Trophoblast cell (in vitro differentiated cells and primary cell): ENCODE measurements around the gene TNFSF13. TPM values are rescaled to one million over a fixed set of nuclear protein-coding genes. Genes with fewer than 3 reads are reported as not detected.

Experiments used
- DNase-seq, 2 donors: peaks; one replicate each; pipeline ENCODE4 v3.0.0-alpha.2; 2016
- H2AFZ ChIP-seq: 2 replicates; pipeline ENCODE4 v1.6.1; 2013; ENCODE audit warnings: low read length, moderate library complexity, mild to moderate bottlenecking; ENCODE audit not compliant: insufficient read depth, poor library complexity
- H2AK5ac ChIP-seq: 2 replicates; pipeline ENCODE4 v1.6.1; 2013; ENCODE audit warnings: mild to moderate bottlenecking, low read length
- H2BK120ac ChIP-seq: 2 replicates; pipeline ENCODE4 v1.6.1; 2013; ENCODE audit warnings: low read length, mild to moderate bottlenecking, moderate library complexity; ENCODE audit not compliant: insufficient read depth, poor library complexity
- H2BK12ac ChIP-seq: 2 replicates; pipeline ENCODE4 v1.6.1; 2013; ENCODE audit warnings: mild to moderate bottlenecking, low read length, moderate library complexity
- H2BK5ac ChIP-seq: 2 replicates; pipeline ENCODE4 v1.6.1; 2013; ENCODE audit warnings: low read length, low read depth, moderate library complexity, mild to moderate bottlenecking; ENCODE audit not compliant: poor library complexity
- H3K14ac ChIP-seq: 2 replicates; pipeline ENCODE4 v1.6.1; 2013; ENCODE audit warnings: mild to moderate bottlenecking, low read length
- H3K18ac ChIP-seq: 2 replicates; pipeline ENCODE4 v1.6.1; 2013; ENCODE audit warnings: mild to moderate bottlenecking, low read length
- H3K23ac ChIP-seq: 2 replicates; pipeline ENCODE4 v1.6.1; 2013; ENCODE audit warnings: low read length
- H3K27ac ChIP-seq: 2 replicates; pipeline ENCODE4 v1.5.1; 2013; ENCODE audit warnings: low read depth, mild to moderate bottlenecking, inconsistent platforms, low read length, moderate library complexity
- H3K27me3 ChIP-seq: 2 replicates; pipeline ENCODE4 v1.6.1; 2013; ENCODE audit warnings: inconsistent platforms, mild to moderate bottlenecking, low read length, moderate library complexity; ENCODE audit not compliant: insufficient read depth
- H3K36me3 ChIP-seq, 2 experiments: 1 replicate in 1 of 2; 2 replicates in 1 of 2; pipeline ENCODE4 v1.6.1; 2013; ENCODE audit warnings: low read length in 2 of 2, mild to moderate bottlenecking in 2 of 2, moderate library complexity in 1 of 2; ENCODE audit not compliant: insufficient read depth in 2 of 2, control insufficient read depth in 1 of 2
- H3K4ac ChIP-seq: 2 replicates; pipeline ENCODE4 v1.6.1; 2013; ENCODE audit warnings: low read depth, mild to moderate bottlenecking, low read length, moderate library complexity
- H3K4me1 ChIP-seq, 2 experiments: 1 replicate in 1 of 2; 2 replicates in 1 of 2; pipeline ENCODE4 v1.6.1; 2013; ENCODE audit warnings: low read length in 2 of 2, mild to moderate bottlenecking in 2 of 2, moderate library complexity in 1 of 2; ENCODE audit not compliant: insufficient read depth in 2 of 2, control insufficient read depth in 1 of 2
- H3K4me2 ChIP-seq: 2 replicates; pipeline ENCODE4 v1.6.1; 2013; ENCODE audit warnings: inconsistent platforms, mild to moderate bottlenecking, low read length, moderate library complexity
- H3K4me3 ChIP-seq: 2 replicates; pipeline ENCODE4 v1.5.1; 2013; ENCODE audit warnings: mild to moderate bottlenecking, low read depth, low read length, inconsistent platforms
- H3K79me1 ChIP-seq: one replicate; pipeline ENCODE4 v1.6.1; 2013; ENCODE audit warnings: low read length
- H3K79me2 ChIP-seq: 2 replicates; pipeline ENCODE4 v1.6.1; 2013; ENCODE audit warnings: low read length, mild to moderate bottlenecking; ENCODE audit not compliant: control insufficient read depth, insufficient read depth, poor library complexity
- H3K9ac ChIP-seq: 2 replicates; pipeline ENCODE4 v1.6.1; 2013; ENCODE audit warnings: mild to moderate bottlenecking, low read length
- H3K9me3 ChIP-seq: 2 replicates; pipeline ENCODE4 v1.6.1; 2013; ENCODE audit warnings: low read depth, mild to moderate bottlenecking, control low read depth, inconsistent platforms, low read length; ENCODE audit not compliant: insufficient read depth
- H4K12ac ChIP-seq: 2 replicates; pipeline ENCODE4 v1.6.1; 2013; ENCODE audit warnings: low read depth, mild to moderate bottlenecking, low read length, moderate library complexity
- H4K8ac ChIP-seq: 2 replicates; pipeline ENCODE4 v1.6.1; 2013; ENCODE audit warnings: low read depth, mild to moderate bottlenecking, low read length, moderate library complexity
- H4K91ac ChIP-seq: one replicate; pipeline ENCODE4 v1.6.1; 2013; ENCODE audit warnings: low read depth, mild to moderate bottlenecking, low read length, moderate library complexity
- WGBS: extraction: QIAGEN DNeasy Blood & Tissue Kit; methylation state at CpG from one replicate; pipeline ENCODE4 v1.1.7; 2013; ENCODE audit warnings: missing lambda C conversion rate; ENCODE audit not compliant: insufficient read length, insufficient coverage; ENCODE audit errors: extremely low coverage; 5-methylcytosine and 5-hydroxymethylcytosine counted together
- polyA plus RNA-seq: library from polyadenylated mRNA; stranded (reverse); fragments of 200-250 nt; gene quantifications from 2 replicates; pipeline ENCODE4 v1.2.3, GENCODE V29; 2013

The TNFSF13 gene, protein sequence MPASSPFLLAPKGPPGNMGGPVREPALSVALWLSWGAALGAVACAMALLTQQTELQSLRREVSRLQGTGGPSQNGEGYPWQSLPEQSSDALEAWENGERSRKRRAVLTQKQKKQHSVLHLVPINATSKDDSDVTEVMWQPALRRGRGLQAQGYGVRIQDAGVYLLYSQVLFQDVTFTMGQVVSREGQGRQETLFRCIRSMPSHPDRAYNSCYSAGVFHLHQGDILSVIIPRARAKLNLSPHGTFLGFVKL
- polyA plus RNA-seq: 0.49 and 0.62 TPM in 2 replicates

DNA sequence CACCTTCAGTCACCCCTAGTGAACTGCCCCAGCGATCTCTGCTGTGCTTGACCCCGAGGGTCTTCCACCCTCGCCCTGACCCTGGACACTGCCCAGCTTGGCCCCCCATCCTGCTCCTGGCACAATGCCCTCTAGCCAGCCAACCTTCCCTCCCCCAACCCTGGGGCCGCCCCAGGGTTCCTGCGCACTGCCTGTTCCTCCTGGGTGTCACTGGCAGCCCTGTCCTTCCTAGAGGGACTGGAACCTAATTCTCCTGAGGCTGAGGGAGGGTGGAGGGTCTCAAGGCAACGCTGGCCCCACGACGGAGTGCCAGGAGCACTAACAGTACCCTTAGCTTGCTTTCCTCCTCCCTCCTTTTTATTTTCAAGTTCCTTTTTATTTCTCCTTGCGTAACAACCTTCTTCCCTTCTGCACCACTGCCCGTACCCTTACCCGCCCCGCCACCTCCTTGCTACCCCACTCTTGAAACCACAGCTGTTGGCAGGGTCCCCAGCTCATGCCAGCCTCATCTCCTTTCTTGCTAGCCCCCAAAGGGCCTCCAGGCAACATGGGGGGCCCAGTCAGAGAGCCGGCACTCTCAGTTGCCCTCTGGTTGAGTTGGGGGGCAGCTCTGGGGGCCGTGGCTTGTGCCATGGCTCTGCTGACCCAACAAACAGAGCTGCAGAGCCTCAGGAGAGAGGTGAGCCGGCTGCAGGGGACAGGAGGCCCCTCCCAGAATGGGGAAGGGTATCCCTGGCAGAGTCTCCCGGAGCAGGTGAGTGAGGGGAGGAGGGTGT lies at the start of gene TNFSF13:
TNFSF13 (plus strand) TSS at position 207 of the 776 bp plus-strand sequence; CDS start at position 497, 290 bp downstream.
- Histone ChIP-seq H3K9ac (peak within 1 kb of the TSS; percentile 8), H3K79me1 (peaks cover 11% of the 10 kb centered on the region), H2AK5ac (peak within 1 kb of the TSS; percentile 48), H2BK5ac (no peak within 1 kb of the TSS), H3K27me3 (no peaks in the 10 kb centered on the region), H2BK12ac (no peak within 1 kb of the TSS), H3K4me1 (peaks cover 4 to 12% of the 10 kb centered on the region in 2 experiments), H3K4ac (peak within 1 kb of the TSS; percentile 12), H3K36me3 (peaks cover 4 to 8% of the 10 kb centered on the region in 2 experiments), H3K79me2 (peaks cover 11% of the 10 kb centered on the region), H3K18ac (no peak within 1 kb of the TSS), H3K4me2 (peak within 1 kb of the TSS; percentile 41), H2AFZ (peak within 1 kb of the TSS; percentile 57), H3K27ac (no peak within 1 kb of the TSS), H4K8ac (peak within 1 kb of the TSS; percentile 70), H3K9me3 (no peaks in the 10 kb centered on the region), H4K91ac (peak within 1 kb of the TSS; percentile 65), H3K4me3 (no peak within 1 kb of the TSS), H2BK120ac (no peak within 1 kb of the TSS), H3K14ac (peak within 1 kb of the TSS; percentile 20), H4K12ac (peak within 1 kb of the TSS; percentile 22), H3K23ac (no peak within 1 kb of the TSS)
- WGBS: no CpG with 5 or more reads among the region's 16 CpGs
- no peak for DNase-seq

DNA sequence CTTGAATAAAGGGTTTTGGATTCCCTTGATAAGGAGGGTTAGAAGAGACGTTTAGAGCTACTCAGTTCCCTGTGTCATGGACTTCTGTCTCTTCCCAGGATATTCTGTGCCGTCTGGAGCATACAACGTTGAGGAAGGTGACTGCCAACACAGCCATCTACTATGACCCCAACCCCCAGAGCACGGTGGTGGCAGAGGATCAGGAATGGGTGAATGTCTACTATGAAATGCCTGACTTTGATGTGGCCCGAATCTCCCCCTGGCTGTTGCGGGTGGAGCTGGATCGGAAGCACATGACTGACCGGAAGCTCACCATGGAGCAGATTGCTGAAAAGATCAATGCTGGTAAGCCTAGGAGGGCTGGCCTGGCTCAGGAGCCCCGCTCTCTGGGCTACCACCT lies 49.7 kb upstream of the TNFSF13 start:
- no peak overlapping the region for H3K27ac ChIP-seq
- no peaks in the 10 kb centered on the region for H3K4me1 ChIP-seq
- no peaks in the 10 kb centered on the region for H3K27me3 ChIP-seq
- H4K91ac ChIP-seq: no peak overlapping the region
- H2BK5ac ChIP-seq: no peak overlapping the region
- no peak overlapping the region for H3K4me3 ChIP-seq
- H3K23ac ChIP-seq: no peak overlapping the region
- no peak overlapping the region for H2AFZ ChIP-seq
- WGBS: no CpG with 5 or more reads among the region's 9 CpGs
- H3K18ac ChIP-seq: no peak overlapping the region
- no peaks in the 10 kb centered on the region for H3K79me1 ChIP-seq
- H4K12ac ChIP-seq: no peak overlapping the region
- H2AK5ac ChIP-seq: no peak overlapping the region
- H3K36me3 ChIP-seq: peaks cover 74 to 82% of the 10 kb centered on the region in 2 experiments
- H3K9ac ChIP-seq: no peak overlapping the region
- H3K14ac ChIP-seq: no peak overlapping the region
- no peak for DNase-seq
- H2BK120ac ChIP-seq: no peak overlapping the region
- H3K4me2 ChIP-seq: no peak overlapping the region
- no peaks in the 10 kb centered on the region for H3K79me2 ChIP-seq
- H3K4ac ChIP-seq: no peak overlapping the region
- no peak overlapping the region for H4K8ac ChIP-seq
- peaks cover 2% of the 10 kb centered on the region for H3K9me3 ChIP-seq
- no peak overlapping the region for H2BK12ac ChIP-seq

DNA sequence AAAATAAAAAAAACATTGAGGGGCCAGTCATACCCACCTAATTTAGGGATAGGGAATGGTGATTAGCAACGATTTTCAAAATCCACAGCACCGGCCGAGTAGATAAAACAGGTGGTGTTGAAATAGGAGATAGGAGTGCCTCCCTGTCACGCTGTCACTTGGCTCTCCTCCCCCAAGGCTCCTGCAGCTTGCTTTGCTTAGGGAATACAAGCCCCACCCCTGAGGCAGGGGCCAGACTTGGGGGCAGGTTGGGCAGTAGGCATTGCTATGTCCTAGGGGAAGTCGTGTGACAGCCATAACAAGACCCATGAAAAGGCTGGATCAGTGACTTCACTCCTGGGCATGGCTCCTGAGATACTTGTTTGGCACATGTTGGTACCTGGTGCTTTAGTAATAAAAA lies 48.6 kb upstream of the TNFSF13 start:
- H3K4me1 ChIP-seq: no peaks in the 10 kb centered on the region
- no peaks in the 10 kb centered on the region for H3K79me1 ChIP-seq
- no peak overlapping the region for H3K4me3 ChIP-seq
- no peak overlapping the region for H3K23ac ChIP-seq
- no peak for DNase-seq
- H3K9ac ChIP-seq: no peak overlapping the region
- no CpG with 5 or more reads among the region's 5 CpGs for WGBS
- H2BK5ac ChIP-seq: no peak overlapping the region
- no peak overlapping the region for H4K8ac ChIP-seq
- H3K14ac ChIP-seq: no peak overlapping the region
- no peak overlapping the region for H4K91ac ChIP-seq
- H2AK5ac ChIP-seq: no peak overlapping the region
- no peaks in the 10 kb centered on the region for H3K27me3 ChIP-seq
- no peak overlapping the region for H3K4me2 ChIP-seq
- H3K4ac ChIP-seq: no peak overlapping the region
- H2BK12ac ChIP-seq: no peak overlapping the region
- no peaks in the 10 kb centered on the region for H3K79me2 ChIP-seq
- H3K9me3 ChIP-seq: peaks cover 2% of the 10 kb centered on the region
- no peak overlapping the region for H3K18ac ChIP-seq
- no peak overlapping the region for H4K12ac ChIP-seq
- H2AFZ ChIP-seq: no peak overlapping the region
- peaks cover 75 to 81% of the 10 kb centered on the region in 2 experiments for H3K36me3 ChIP-seq
- no peak overlapping the region for H2BK120ac ChIP-seq
- no peak overlapping the region for H3K27ac ChIP-seq

DNA sequence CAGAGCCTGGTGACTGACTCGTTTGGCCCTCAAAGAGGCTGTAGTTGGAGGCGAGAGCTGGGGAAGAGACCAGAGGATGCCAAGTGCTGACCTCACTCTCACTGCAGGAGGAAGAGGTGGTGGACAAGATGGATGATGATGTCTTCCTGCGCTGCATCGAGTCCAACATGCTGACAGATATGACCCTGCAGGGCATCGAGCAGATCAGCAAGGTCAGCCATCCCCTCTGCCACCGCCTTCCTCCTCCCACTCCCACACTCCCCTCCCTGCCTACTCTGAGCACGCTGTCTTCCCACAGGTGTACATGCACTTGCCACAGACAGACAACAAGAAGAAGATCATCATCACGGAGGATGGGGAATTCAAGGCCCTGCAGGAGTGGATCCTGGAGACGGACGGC lies 47.4 kb upstream of the TNFSF13 start:
- H3K79me2 ChIP-seq: no peaks in the 10 kb centered on the region
- no peak overlapping the region for H4K12ac ChIP-seq
- peaks cover 75 to 78% of the 10 kb centered on the region in 2 experiments for H3K36me3 ChIP-seq
- H3K4me1 ChIP-seq: no peaks in the 10 kb centered on the region
- no peak overlapping the region for H4K8ac ChIP-seq
- H3K4me3 ChIP-seq: no peak overlapping the region
- WGBS: no CpG with 5 or more reads among the region's 10 CpGs
- H2AK5ac ChIP-seq: no peak overlapping the region
- H3K27me3 ChIP-seq: no peaks in the 10 kb centered on the region
- no peak overlapping the region for H3K14ac ChIP-seq
- H3K23ac ChIP-seq: no peak overlapping the region
- no peak overlapping the region for H4K91ac ChIP-seq
- no peak overlapping the region for H3K4ac ChIP-seq
- H2BK5ac ChIP-seq: no peak overlapping the region
- no peaks in the 10 kb centered on the region for H3K79me1 ChIP-seq
- H3K27ac ChIP-seq: no peak overlapping the region
- H2AFZ ChIP-seq: no peak overlapping the region
- no peak overlapping the region for H3K4me2 ChIP-seq
- DNase-seq: no peak
- peaks cover 2% of the 10 kb centered on the region for H3K9me3 ChIP-seq
- no peak overlapping the region for H3K18ac ChIP-seq
- no peak overlapping the region for H2BK12ac ChIP-seq
- H3K9ac ChIP-seq: no peak overlapping the region
- no peak overlapping the region for H2BK120ac ChIP-seq
